ENCODE measurements around the gene EPS15.

- TF ChIP-seq POLR2A (IDR thresholded peaks at IDR 0.05) (no peak), POLR2AphosphoS5 (IDR thresholded peaks at IDR 0.05) (no peak), CTCF (IDR thresholded peaks at IDR 0.05) (no peak)
These were observed 73.5 kb downstream of the EPS15 start for GRCh38 chr1:51445351-51446090.

All from stomach (tissue), 4 donors.